Right lobe of liver (tissue), 4 donors: ENCODE measurements around the gene LMBR1.

Source experiments
- CTCF ChIP-seq, 4 donors: fragments of 200-600 bp in 3 of 4; fragments of 450-650 bp in 1 of 4; IDR thresholded peaks; one replicate each; pipeline versions ENCODE4 v1.5.1 to v1.8.0; 2016 to 2022; ENCODE audit warnings: antibody characterized with exemption in 4 of 4, mild to moderate bottlenecking in 2 of 4
- POLR2A ChIP-seq: fragments of 450-650 bp; IDR thresholded peaks from one replicate; pipeline ENCODE4 v1.6.1; 2017; ENCODE audit warnings: antibody characterized with exemption, mild to moderate bottlenecking
- donor health status: DM: no; HTN: no; CAD: no.
- donor health status: DM: no; HTN: no; CAD: no.
- donor health status: DM: no; HTN: yes; CAD: no.

- no peak for TF ChIP-seq CTCF (IDR thresholded peaks at IDR 0.05)
- no peak for TF ChIP-seq POLR2A
Observed at GRCh38 chr7:156684251-156684650, 208.7 kb downstream of the LMBR1 start.
